SK-N-SH treated with all-trans-retinoic acid at 6 μM for 48 hours (cell line): ENCODE results near the gene PHF23.

Source experiments
- ATAC-seq: fragments of 200-7000 bp; cut with Tn5 transposase; 3 replicates; pipeline ENCODE4 v1.9.1; 2020; ENCODE audit warnings: mild to moderate bottlenecking, moderate library complexity
- ARNTL ChIP-seq: fragments of 450-650 bp; formaldehyde crosslinking; IDR thresholded peaks from 2 replicates; pipeline ENCODE4 v1.5.0; 2020; ENCODE audit warnings: low read depth, mild to moderate bottlenecking, moderate library complexity, borderline replicate concordance
- CREB5 ChIP-seq: fragments of 250-450 bp; sonication (Bioruptor Pico); IDR thresholded peaks from 2 replicates; pipeline ENCODE4 v1.5.1; 2020; ENCODE audit warnings: low read depth, mild to moderate bottlenecking, moderate library complexity
- ESRRG ChIP-seq: fragments of 250-450 bp; sonication (Bioruptor Pico); IDR thresholded peaks from 2 replicates; pipeline ENCODE4 v1.6.1; 2021; ENCODE audit warnings: mild to moderate bottlenecking
- GLIS3 ChIP-seq: fragments of 250-450 bp; sonication (Bioruptor Pico); IDR thresholded peaks from 2 replicates; pipeline ENCODE4 v1.5.0; 2020; ENCODE audit warnings: mild to moderate bottlenecking, moderate library complexity
- OSR1 ChIP-seq: fragments of 250-450 bp; sonication (Bioruptor Pico); IDR thresholded peaks from 2 replicates; pipeline ENCODE4 v1.8.0; 2022; ENCODE audit warnings: moderate library complexity, mild to moderate bottlenecking, inconsistent platforms
- POU6F1 ChIP-seq: fragments of 250-450 bp; sonication (Bioruptor Pico); IDR thresholded peaks from 2 replicates; pipeline ENCODE4 v1.8.0; 2021; ENCODE audit warnings: low read depth, mild to moderate bottlenecking, moderate library complexity, borderline replicate concordance
- PPARA ChIP-seq: fragments of 250-450 bp; sonication (Bioruptor Pico); IDR thresholded peaks from 2 replicates; pipeline ENCODE4 v1.5.0; 2020; ENCODE audit warnings: mild to moderate bottlenecking, borderline replicate concordance
- SNAI2 ChIP-seq: fragments of 250-450 bp; sonication (Bioruptor Pico); IDR thresholded peaks from 2 replicates; pipeline ENCODE4 v1.5.0; 2020; ENCODE audit warnings: mild to moderate bottlenecking, moderate library complexity
- TCF4 ChIP-seq: fragments of 250-450 bp; sonication (Bioruptor Pico); IDR thresholded peaks from 2 replicates; pipeline ENCODE4 v1.8.0; 2021; ENCODE audit warnings: mild to moderate bottlenecking, moderate library complexity, borderline replicate concordance
- TOX ChIP-seq: fragments of 250-450 bp; sonication (Bioruptor Pico); IDR thresholded peaks from 2 replicates; pipeline ENCODE4 v1.8.0; 2021; ENCODE audit warnings: mild to moderate bottlenecking, moderate library complexity, borderline replicate concordance
- ZFP3 ChIP-seq: fragments of 250-450 bp; sonication (Bioruptor Pico); IDR thresholded peaks from 2 replicates; pipeline ENCODE4 v1.5.0; 2020; ENCODE audit warnings: mild to moderate bottlenecking, moderate library complexity
- ZFP30 ChIP-seq: fragments of 450-650 bp; formaldehyde crosslinking; IDR thresholded peaks from 2 replicates; pipeline ENCODE4 v1.5.0; 2022; ENCODE audit warnings: mild to moderate bottlenecking, moderate library complexity
- ZNF565 ChIP-seq: fragments of 450-650 bp; formaldehyde crosslinking; conservative IDR thresholded peaks from 2 replicates; pipeline ENCODE4 v1.5.0; 2020; ENCODE audit warnings: low read depth, mild to moderate bottlenecking, moderate library complexity
- ZNF70 ChIP-seq: fragments of 450-650 bp; formaldehyde crosslinking; IDR thresholded peaks from 2 replicates; pipeline ENCODE4 v1.5.0; 2020; ENCODE audit warnings: mild to moderate bottlenecking, moderate library complexity
- TF ChIP-seq, protein P1 (sequence below): fragments of 250-450 bp; sonication (Bioruptor Pico); IDR thresholded peaks from 2 replicates; pipeline ENCODE4 v1.5.0; 2020; ENCODE audit warnings: mild to moderate bottlenecking, moderate library complexity
- TF ChIP-seq, protein P2 (sequence below): fragments of 250-450 bp; sonication (Bioruptor Pico); IDR thresholded peaks from 2 replicates; pipeline ENCODE4 v1.5.1; 2021; ENCODE audit warnings: mild to moderate bottlenecking, moderate library complexity
- TF ChIP-seq, protein P3 (sequence below): fragments of 250-450 bp; sonication (Bioruptor Pico); IDR thresholded peaks from 2 replicates; pipeline ENCODE4 v1.8.0; 2020; ENCODE audit warnings: mild to moderate bottlenecking, moderate library complexity, borderline replicate concordance

The PHF23 gene

GRCh38 chr17:7241090-7241733, 2.0 kb upstream of the PHF23 start:
- ATAC-seq: no peak
- TF ChIP-seq PPARA (CRISPR knock-in tag): no peak
- no peak for TF ChIP-seq ESRRG
- no peak for TF ChIP-seq ARNTL (CRISPR knock-in tag)
- TF ChIP-seq OSR1 (CRISPR knock-in tag): no peak
- TF ChIP-seq, protein P1, sequence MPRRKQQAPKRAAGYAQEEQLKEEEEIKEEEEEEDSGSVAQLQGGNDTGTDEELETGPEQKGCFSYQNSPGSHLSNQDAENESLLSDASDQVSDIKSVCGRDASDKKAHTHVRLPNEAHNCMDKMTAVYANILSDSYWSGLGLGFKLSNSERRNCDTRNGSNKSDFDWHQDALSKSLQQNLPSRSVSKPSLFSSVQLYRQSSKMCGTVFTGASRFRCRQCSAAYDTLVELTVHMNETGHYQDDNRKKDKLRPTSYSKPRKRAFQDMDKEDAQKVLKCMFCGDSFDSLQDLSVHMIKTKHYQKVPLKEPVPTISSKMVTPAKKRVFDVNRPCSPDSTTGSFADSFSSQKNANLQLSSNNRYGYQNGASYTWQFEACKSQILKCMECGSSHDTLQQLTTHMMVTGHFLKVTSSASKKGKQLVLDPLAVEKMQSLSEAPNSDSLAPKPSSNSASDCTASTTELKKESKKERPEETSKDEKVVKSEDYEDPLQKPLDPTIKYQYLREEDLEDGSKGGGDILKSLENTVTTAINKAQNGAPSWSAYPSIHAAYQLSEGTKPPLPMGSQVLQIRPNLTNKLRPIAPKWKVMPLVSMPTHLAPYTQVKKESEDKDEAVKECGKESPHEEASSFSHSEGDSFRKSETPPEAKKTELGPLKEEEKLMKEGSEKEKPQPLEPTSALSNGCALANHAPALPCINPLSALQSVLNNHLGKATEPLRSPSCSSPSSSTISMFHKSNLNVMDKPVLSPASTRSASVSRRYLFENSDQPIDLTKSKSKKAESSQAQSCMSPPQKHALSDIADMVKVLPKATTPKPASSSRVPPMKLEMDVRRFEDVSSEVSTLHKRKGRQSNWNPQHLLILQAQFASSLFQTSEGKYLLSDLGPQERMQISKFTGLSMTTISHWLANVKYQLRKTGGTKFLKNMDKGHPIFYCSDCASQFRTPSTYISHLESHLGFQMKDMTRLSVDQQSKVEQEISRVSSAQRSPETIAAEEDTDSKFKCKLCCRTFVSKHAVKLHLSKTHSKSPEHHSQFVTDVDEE (CRISPR knock-in tag): no peak
- no peak for TF ChIP-seq ZNF565 (CRISPR knock-in tag)
- no peak for TF ChIP-seq TOX (CRISPR knock-in tag)

DNA sequence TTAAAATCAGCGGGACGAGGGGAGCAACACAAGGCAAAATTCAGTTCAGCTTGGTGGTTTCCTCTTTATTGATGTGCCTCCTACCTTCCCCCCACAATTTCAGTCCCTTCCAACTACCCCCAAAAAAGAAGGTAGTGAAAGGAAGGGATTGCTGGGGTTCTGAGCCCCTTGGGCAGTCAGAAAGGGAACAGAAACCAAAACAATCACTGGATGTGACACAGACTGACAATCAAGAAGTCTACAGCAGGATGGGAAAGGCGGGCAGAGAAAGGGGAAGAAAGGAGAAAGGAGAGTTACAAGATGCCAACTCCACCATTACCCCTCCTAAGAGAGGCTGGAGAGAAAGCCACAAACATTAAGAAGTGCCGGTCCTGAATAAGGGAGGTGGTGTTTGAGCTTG, 1.1 kb upstream of the PHF23 start:
- ATAC-seq: no peak
- TF ChIP-seq CREB5 (CRISPR knock-in tag) (no peak), POU6F1 (no peak), TCF4 (no peak), TOX (CRISPR knock-in tag) (no peak), SNAI2 (CRISPR knock-in tag) (no peak), ZNF565 (CRISPR knock-in tag) (no peak), GLIS3 (no peak), PPARA (CRISPR knock-in tag) (no peak), ZNF70 (no peak)
- TF ChIP-seq, protein P1 (CRISPR knock-in tag): no peak
- TF ChIP-seq, protein P2, sequence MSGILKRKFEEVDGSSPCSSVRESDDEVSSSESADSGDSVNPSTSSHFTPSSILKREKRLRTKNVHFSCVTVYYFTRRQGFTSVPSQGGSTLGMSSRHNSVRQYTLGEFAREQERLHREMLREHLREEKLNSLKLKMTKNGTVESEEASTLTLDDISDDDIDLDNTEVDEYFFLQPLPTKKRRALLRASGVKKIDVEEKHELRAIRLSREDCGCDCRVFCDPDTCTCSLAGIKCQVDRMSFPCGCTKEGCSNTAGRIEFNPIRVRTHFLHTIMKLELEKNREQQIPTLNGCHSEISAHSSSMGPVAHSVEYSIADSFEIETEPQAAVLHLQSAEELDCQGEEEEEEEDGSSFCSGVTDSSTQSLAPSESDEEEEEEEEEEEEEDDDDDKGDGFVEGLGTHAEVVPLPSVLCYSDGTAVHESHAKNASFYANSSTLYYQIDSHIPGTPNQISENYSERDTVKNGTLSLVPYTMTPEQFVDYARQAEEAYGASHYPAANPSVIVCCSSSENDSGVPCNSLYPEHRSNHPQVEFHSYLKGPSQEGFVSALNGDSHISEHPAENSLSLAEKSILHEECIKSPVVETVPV (CRISPR knock-in tag): no peak
- TF ChIP-seq, all 23 proteins: peak for 0

GRCh38 chr17:7238420-7239090, 702 bp downstream of the PHF23 start:
- no peak for ATAC-seq
- TF ChIP-seq POU6F1 (no peak), SNAI2 (CRISPR knock-in tag) (no peak), PPARA (CRISPR knock-in tag) (no peak), ZNF565 (CRISPR knock-in tag) (no peak), ZFP30 (CRISPR knock-in tag) (no peak), OSR1 (CRISPR knock-in tag) (no peak), ESRRG (no peak), ZFP3 (CRISPR knock-in tag) (no peak)
- TF ChIP-seq, protein P3, sequence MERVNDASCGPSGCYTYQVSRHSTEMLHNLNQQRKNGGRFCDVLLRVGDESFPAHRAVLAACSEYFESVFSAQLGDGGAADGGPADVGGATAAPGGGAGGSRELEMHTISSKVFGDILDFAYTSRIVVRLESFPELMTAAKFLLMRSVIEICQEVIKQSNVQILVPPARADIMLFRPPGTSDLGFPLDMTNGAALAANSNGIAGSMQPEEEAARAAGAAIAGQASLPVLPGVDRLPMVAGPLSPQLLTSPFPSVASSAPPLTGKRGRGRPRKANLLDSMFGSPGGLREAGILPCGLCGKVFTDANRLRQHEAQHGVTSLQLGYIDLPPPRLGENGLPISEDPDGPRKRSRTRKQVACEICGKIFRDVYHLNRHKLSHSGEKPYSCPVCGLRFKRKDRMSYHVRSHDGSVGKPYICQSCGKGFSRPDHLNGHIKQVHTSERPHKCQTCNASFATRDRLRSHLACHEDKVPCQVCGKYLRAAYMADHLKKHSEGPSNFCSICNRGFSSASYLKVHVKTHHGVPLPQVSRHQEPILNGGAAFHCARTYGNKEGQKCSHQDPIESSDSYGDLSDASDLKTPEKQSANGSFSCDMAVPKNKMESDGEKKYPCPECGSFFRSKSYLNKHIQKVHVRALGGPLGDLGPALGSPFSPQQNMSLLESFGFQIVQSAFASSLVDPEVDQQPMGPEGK (CRISPR knock-in tag): no peak
- TF ChIP-seq, protein P2 (CRISPR knock-in tag): no peak
